Cortex of kidney (tissue), 1 donor: ENCODE measurements around the gene EIF4E1B.

Experiments
- DNase-seq: peaks from one replicate; lab custom pipeline; 2025; lab: John Stamatoyannopoulos, UW

EIF4E1B gene

DNA sequence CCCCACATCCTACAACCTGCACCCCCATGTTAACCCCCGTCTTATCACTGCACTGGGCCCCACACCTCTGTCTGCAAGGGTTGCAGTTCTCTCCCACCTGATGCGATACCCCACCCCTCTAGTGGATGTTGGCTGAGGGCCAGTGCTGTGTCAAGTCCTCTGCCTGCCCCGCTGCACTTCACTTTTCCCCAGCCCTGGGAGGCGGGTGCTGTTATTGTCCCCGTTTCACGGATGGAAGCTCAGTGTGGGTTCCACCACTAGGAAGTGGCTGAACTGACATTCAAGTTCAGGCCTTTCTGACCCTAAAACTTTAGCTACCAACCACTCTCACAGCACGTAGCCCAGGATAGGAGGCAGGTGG, 3.6 kb upstream of the EIF4E1B start:
- no peak for DNase-seq

DNA sequence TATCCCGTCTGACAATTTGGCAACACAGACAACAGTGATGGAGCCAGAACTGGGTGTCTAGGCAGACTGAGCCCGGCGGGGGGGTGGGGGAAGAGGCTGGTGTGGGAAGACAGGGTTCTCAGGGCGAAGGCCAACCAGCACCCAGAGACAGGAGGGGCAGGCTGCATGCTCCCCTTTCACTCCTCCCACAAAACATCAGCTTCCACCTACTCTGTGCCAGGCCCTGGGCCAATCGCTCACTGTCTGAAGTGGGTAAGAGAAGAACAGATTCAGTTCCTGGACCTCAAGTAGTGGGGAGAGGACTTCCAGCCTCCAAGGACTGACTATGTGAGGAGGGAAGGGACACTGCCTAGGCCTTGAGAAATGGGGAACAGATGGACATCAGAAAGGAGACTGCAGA, 2.9 kb upstream of the EIF4E1B start:
- no peak for DNase-seq

DNA sequence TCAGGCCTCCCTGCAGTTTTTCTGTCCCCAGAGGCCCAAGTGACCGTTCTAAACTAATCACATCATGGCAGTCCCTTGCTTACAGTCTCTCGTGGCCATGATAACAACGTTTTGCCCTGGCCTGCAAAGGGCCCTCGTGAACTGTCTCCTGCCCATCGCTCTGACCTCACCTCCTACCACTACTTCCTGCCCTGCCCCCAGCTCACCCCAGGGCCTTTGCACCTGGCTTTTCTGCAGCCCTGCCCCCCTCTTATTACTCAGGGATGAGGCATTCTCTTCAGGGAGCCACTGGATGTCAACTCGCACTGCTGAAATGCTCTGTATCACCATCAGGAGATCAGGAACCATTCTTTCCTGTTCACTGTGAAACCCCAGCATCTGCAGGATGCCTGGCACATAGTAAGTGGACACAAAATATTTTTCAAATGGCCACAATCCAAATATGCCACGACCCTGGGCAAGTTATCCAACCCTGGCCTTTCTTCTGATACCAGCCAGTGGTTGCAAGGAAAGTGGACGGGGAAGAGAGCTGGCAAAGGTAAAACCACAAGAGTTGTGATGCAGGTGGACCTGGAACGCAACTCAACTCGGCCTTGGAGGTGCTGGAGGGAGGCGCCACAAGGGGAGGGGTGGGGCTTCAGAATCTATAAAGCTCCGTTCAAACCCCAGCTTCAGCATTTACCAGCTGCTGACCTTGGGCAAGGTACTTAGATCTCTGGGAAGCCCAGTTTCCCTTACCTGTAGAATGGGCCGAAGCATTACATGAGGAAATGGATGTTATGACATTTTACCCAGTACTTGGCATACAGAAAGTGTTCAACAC, 1.9 kb upstream of the EIF4E1B start:
- no peak for DNase-seq

DNA sequence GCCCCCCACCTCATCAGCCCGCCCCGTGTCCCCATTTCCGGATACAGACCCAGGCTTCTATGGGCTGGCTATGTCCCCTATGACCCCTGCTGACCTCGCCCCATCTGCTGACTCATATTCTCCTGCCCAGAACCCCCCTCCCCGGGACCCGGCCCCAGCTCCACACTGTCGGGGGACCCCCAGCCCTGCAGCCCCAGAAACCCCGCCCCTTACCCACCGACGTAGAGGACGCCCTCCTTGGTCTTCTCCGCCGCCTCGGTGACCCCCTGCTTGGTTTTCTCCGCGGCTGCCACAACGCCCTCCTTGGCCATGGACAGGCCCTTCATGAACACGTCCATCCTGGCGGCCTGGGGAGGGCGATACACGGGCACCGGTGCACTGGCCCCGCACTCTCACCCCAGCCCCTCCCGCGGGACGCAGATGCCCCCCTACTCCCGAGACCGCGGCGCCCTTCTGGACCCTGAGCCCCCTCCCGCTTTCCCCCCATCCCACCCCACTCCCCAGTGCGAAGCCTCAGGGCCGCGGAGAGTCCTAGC, 1.1 kb upstream of the EIF4E1B start:
- DNase-seq, result no peak

DNA sequence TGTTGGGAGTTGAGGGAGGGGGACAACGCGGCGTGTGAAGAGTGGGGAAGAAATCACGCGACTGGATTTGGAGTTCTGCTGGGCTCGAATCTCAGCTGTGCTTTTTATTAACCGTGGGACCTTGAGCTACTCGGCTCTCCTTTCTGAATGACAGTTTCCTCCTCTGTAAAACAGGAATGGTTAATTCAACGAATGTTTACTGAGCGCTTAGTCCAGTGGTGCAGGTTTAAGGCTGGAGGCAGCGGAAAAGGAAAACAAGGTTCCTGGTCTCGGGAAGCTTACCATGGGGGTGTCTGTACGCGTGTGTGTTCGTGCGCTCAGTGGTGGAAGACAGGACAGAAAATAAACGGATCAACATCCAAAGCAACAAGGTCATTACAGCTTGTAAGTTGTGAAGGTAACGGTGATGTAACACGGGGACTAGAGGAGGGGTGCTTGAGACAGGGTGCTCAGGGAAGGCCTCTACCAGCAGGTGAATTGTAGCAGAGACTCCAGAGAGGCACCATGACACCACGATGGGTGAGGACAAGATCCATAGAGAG, 277 bp downstream of the EIF4E1B start:
- DNase-seq, result no peak

DNA sequence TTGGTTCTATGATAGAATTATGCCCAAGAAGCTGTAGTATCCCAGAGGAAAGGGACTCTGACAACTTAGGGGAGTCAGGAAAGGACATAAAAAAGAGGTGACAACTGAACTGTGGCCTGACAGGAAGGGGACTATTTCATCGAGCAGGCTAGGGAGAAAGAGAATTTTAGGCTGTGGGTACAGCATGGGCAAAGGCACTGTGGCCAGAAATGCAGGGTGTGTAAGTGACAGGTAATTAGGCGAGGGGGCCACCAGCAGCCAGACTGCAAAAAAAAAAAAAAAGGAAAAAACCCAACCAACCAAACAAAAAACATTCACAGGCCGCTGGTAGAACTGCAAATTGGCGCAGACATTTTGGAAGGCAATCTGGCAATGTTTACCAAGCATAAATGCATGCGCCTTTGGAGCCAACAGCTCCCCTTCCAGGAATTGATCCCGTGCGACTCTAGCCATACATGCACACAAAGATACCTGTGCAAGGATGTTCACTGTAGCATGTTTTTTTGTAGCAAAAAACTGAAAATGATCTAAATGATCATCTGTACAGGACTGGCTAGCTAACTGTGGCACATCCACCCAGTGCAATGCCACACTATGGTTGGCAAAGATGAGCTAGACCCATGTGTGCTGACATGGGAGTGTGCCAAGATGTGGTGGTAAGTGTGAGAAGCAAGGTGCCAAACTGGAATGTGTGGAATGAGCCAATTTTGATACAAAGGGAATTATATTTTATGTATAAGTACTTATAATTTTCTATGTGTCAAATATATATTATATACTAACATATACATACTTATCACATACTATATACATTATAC, 1.1 kb downstream of the EIF4E1B start:
- DNase-seq, result no peak

DNA sequence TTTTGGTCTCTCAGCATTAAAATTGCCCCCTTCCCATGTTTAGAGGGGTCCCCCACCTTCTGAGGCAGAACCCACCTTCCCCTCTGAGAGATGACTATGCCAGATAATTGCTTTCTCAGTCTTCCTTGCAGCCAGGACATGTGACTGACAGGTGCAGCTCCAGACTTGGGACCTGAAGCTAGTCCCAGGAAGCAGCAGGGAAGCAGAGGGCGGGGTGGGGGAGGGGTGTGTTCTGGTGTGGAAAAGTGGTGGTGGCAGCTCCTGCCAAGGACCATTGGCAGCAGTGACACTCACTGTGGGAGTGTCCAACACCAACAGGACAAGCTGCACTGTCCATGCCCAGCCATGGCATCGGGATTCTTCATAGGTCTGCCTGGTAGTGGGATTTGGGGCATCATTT, 2.3 kb downstream of the EIF4E1B start:
- no peak for DNase-seq

DNA sequence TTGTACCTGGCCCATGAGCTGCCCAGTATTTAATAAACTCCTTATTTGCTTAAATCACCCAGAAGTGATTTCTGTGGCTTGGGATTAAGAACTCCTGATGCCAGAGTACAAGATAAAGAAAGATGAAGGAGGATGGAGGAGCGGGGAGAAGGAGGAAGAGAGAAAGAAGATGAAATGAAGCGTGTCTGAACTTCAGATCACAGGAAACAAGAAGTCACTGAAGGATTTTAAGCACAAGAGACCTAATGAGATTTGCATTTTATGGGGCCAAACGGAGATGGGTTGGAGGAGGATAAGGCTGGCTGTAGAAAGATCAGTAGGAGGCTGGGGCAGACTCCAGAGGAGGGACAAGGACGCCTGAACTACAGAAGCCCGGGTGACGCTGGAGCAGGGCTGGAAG, 3.1 kb downstream of the EIF4E1B start:
- DNase-seq, result no peak

DNA sequence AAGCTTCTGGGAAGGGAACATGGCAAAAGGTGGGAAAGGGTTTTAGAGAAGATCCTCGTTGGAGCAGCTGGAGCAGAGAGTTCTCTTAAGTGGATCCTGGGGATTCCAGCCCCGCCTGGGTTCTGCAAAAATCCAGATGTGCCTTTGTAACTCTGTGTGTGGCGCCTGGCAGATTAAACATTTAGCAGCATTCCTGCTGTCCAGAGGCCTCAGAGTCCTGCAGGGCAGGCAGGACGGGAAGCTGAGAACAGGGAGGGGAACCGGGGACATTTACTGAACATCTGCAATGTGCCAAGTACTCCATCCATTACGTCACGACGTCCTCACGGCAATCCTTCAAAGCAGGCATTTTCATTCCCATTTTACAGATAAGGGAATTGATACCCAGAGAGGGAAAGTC, 6.0 kb downstream of the EIF4E1B start:
- DNase-seq, result no peak

DNA sequence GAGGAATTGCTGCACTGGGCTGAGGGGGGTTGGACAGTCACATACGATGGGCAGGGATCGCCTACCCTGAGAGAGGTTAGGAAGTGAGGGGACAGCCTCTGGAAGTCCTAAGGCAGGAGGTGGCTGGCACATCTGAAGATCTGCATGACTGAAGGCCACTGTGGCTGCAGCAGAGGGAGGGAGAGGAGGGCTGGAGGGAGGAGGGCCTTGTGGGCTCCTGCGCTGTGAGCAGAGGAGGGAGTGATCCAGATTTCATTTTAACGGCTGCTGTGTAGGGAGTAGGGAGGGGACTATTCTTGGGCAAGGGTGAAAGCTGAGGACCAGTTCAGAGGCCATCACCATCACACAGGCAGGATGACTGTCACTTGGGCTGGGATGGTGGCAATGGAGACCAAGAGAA, 7.1 kb downstream of the EIF4E1B start:
- no peak for DNase-seq

DNA sequence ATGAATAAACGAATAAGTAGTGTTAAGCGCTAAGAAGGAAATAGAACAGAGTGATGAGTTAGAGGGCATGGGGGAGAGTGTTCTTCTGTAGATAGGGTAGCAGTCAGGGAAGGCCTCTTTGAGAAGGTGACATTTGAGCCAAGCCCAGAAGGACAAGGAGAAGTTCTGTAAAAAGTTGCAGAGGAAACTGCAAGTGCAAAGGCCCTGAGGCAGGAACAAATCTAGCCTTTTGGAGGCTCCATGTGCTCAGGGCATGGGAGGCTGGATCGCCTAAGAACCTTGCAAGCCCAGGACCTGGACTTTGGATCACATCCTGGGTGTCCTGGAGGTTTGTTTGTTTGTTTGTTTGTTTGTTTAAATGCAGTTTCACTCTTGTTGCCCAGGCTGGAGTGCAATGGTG, 8.0 kb downstream of the EIF4E1B start:
- DNase-seq, result no peak

DNA sequence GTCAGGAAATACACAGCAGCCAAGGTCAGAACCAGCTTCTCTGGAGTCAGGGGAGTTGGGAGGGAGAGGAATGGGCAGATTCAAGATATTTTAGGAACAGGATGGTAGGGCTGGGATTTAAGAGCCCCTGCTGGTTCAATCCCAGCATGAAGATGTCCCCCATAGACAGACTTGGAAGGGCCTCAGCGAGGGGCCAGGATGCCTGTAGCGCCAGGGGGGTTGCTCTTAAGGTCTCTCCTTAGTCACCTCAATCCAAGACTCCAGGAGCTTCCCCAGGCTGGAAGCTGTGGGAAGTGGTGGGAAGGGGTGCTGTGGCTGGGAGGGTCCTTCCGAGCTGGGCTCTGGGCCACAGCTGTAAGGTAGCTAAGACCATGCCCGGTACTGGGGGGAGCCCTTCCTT, 8.7 kb downstream of the EIF4E1B start:
- DNase-seq, result no peak

DNA sequence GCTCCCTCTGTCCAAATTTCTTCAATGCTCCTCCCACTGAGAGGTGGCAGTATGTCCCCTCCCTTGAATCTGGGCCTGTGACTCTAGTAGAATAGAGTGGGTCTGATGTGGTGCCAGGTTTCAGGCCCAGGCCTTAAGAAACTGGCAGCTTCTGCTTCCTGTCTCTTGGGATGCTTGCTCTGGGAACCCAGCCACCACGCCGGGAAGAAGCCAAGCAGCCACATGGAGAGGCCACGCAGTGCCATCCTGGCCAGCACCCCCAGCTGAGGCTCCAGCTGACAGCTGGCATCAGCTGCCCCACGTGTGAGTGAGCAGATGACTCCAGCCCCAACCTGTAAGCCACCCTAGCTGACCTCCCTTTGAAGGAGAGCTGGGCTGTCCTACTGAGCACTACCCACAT, 9.5 kb downstream of the EIF4E1B start:
- DNase-seq, result no peak

DNA sequence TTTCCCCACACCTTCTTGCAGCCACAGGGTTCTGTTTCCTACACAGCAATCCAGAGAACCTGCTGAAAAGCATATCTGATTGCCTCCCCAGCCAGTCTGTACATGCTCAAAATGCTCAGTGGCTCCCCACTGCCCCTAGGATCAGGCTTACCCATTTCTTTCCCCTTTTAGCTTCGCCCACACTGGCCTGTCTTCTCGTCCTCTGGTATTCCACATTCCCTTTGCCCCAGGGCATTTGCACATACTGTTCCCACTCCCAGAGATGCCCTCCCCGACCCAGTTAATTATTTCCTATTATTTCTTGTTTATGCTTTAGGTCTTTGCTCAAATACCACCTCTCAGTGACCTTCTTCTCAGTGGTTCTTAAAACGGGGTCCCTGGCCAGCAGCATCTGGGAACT, 10.1 kb downstream of the EIF4E1B start:
- DNase-seq, result no peak

DNA sequence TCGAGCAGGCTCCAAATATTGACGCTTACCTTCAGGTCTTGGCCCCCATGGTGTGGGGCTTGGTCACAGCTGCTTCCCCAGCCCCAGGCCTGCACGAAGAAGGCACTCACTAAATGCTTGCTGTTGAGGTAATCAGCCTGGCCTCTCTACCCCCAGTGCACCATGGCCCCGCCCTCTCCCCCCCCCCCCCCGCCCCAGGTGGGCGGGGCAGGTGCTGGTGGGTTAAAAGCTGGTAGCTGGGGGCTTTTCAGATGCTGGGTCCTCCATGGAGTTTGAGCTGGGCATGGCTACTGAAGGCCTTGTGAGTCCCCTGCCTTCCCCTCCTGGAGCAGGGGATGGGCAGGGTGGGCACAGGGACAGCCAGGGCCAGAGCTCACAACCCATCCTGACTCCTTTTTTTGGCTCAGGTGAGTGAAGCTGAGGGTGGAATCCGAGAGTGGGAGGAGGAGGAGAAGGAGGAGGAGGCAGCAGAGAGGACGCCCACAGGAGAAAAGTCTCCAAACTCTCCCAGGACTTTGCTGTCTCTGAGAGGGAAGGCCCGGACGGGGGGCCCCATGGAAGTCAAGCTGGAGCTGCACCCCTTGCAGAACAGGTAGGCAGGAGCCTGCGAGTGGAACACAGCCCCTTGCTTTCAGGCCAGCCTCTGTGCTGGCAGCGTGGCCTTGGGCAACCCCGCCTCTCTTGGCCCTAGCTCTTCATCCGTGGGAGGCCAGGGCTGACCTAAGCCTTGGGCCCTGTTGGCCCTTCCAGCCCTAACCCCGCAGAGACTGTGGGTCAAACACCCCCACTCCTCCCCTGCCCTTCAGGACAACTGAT, 12.4 kb downstream of the EIF4E1B start:
- no peak for DNase-seq

DNA sequence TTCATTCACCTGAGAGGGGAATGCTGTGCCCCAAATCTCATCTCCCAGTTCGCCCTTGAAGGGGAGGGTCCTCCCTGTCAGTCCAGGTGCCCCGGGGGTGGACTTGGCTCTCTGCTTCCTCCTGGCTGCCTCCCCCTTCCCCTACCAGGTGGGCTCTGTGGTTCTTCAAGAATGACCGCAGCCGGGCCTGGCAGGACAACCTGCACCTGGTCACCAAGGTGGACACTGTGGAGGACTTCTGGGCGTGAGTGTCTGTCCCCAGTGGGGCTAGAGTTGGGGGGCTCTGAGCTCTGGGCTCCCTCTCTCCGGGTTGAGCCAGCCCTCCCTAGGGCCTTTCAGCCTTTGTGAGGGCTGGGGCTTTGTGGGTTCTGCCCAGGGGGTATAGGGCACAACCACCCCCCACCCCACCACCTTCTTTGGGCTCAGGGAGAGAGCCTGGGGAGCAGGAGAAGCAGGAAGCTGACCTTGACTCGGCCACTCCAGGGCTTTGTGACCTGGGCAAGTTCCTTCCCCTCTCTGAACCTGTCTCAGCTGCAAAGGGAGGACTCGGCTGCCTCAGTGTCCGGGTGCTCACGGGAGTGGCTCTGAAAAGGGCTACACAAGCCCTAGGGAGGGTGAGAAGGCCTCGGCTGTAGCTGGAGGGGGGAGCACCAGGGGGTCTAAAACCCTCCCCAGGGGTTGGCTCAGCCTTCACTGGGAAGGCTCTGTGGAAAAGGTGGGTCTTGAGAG, 13.2 kb downstream of the EIF4E1B start:
- DNase-seq, result no peak

DNA sequence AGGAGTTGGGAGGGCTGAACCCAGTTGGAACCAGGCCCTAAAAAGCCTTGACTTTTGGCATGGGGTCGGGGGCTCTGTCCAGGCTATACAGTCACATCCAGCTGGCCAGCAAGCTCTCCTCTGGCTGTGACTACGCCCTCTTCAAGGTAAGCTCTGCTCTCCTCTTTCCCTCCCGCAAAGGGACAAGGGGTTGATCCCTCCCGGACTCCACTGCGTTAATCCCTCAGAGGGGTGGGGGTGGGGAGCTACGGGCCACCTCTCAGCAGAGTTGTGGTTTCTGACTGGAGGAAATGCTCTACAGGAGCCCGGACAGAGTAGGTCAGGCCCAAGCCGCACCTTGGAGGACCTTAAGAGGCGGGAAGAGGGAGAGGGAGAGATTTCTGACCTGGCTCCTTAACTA, 13.8 kb downstream of the EIF4E1B start:
- no peak for DNase-seq

DNA sequence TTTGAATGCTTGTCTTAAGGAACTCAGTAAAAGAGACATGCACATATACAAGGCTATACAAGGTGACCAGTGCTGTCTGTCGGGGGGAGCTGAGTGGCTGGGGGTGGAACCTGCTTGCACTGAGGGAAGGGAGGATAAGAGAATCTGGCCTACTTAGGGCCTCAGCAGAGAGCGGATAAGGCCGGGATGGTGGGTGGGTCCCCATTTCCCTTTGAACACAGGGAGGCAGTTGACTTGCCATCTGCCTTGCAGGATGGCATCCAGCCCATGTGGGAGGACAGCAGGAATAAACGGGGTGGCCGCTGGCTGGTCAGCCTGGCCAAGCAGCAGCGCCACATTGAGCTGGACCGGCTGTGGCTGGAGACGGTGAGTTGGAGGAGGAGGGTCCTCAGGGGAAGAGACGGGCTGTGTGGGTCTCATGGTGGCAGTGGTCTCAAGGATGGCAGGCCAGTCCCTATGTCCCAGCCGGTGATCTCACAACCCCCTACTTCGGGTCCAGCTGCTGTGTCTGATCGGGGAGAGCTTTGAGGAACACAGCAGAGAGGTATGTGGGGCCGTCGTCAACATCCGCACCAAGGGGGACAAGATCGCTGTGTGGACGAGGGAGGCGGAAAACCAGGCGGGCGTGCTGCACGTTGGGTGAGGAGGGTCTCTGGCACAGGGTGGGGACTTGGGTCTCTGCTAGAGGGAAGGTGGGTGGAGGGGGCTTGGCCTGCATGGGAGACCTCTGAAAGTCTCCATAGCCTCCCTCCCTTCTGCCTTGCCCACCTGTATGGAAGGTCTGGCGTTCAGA, 14.6 kb downstream of the EIF4E1B start:
- no peak for DNase-seq

DNA sequence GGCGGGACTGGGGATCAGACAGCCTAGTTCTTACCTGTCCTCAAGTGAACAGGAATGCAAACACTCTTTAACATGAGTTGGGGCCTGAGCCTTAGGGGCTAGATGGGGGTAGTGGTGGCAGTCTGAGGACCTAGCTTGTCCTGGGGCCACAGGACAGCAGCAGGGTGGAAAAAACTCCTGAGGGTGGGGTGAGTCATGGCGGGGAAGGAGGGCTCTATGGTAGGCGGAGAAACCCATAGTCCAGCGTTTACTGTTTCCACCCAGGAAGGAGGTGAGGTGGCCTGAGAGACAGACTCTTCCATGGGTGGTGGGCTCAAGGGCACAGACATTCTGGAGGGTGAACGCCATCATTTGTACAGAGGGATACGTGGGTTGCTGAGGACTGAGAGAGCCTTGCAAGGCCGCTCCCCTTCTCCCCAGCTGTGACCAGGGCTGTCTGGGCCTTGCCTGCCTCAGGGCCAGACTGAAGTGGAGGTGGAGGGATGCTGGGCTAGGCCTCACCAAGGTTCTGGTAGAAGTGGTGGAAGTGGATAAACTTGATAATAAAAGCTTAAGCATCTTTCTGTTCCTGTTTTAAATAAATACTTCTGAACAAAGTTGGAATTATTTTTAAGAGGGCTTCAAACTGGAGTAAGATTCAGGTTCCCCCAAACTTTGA, 15.7 kb downstream of the EIF4E1B start:
- no peak for DNase-seq

DNA sequence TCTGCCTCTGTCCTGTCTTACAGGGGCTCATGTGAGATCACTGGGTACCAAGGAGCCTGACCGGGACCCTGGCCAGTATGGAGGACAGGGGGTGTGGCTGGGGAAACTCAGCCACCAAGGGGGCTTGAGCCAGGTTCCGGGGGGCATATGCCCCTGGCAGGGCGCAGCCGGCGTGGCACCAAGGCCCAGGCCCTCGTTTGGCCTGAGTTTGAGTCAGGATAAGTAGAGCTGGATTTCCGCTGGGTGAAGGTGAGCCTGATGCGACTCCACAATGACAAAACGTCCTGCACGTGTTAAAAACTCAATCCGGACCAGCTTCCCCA, 16.2 kb downstream of the EIF4E1B start:
- no peak for DNase-seq
